ENCODE results near the gene CYP1A1.

Gene CYP1A1

GRCh38 chr15:74727727-74728126, 2.4 kb upstream of the CYP1A1 start:
- peak overlapping the region; percentile 2; the same call in 1 of the 2 replicates for H3K27ac ChIP-seq
- no peak for TF ChIP-seq CTCF (conservative IDR thresholded peaks at IDR 0.05; ENCODE audit: low read depth)
- DNase-seq (ENCODE audit: low spot score) = no peak
- ChIA-PET CTCF (no interaction called here), POLR2A (ENCODE audit: low non-redundant PET) (no interaction called here)

DNA sequence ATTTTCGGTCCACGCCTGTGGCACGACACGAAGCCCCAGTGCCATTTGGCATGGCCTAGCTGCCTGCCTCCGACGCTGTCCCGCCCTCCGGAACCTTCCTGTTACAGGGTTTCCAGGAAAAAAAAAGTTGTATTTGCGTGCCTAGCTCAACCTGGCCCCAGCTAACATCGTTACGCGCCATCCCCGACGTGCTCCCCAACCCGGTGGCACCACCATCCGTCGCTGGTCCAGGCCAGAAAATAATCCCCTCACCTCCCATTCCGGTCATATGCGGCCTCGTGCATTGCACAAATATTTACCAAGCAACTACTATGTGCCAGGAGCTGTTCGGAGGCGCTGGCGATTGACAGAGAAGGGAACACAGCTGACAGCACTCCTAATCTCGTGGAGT, 1.4 kb upstream of the CYP1A1 start:
- TF ChIP-seq CTCF (conservative IDR thresholded peaks at IDR 0.05; ENCODE audit: low read depth) = no peak
- DNase-seq (ENCODE audit: low spot score) = no peak
- peak overlapping the region; percentile 57; the same call in 1 of the 2 replicates for H3K27ac ChIP-seq
- CTCF ChIA-PET = interaction anchor here (0.7 to 0.8 kb wide), 3 partner anchors 20 to 44 kb away, joined by 3 read pairs; no protein-coding TSS in a partner anchor
- POLR2A ChIA-PET (ENCODE audit: low non-redundant PET) = no interaction called here

GRCh38 chr15:74725845-74726773, 781 bp upstream of the CYP1A1 start:
- ChIA-PET POLR2A (ENCODE audit: low non-redundant PET) (no interaction called here), CTCF (interaction anchor here (0.6 to 2.0 kb wide), 6 partner anchors 23 to 468 kb away, joined by 3 to 11 read pairs (median 4); no protein-coding TSS in a partner anchor)
- peak overlapping the region; percentile 57 for H3K27ac ChIP-seq
- peak; percentile 34 for DNase-seq (ENCODE audit: low spot score)
- no peak for TF ChIP-seq CTCF (conservative IDR thresholded peaks at IDR 0.05; ENCODE audit: low read depth)

GRCh38 chr15:74724570-74725224, 631 bp downstream of the CYP1A1 start:
- POLR2A ChIA-PET (ENCODE audit: low non-redundant PET) = no interaction called here
- no peak overlapping the region for H3K27ac ChIP-seq
- no peak for TF ChIP-seq CTCF (conservative IDR thresholded peaks at IDR 0.05; ENCODE audit: low read depth)
- CTCF ChIA-PET = interaction anchor here (1.1 to 2.0 kb wide), 2 partner anchors 44 to 93 kb away, joined by 3 to 11 read pairs; no protein-coding TSS in a partner anchor
- DNase-seq (ENCODE audit: low spot score) = no peak

DNA sequence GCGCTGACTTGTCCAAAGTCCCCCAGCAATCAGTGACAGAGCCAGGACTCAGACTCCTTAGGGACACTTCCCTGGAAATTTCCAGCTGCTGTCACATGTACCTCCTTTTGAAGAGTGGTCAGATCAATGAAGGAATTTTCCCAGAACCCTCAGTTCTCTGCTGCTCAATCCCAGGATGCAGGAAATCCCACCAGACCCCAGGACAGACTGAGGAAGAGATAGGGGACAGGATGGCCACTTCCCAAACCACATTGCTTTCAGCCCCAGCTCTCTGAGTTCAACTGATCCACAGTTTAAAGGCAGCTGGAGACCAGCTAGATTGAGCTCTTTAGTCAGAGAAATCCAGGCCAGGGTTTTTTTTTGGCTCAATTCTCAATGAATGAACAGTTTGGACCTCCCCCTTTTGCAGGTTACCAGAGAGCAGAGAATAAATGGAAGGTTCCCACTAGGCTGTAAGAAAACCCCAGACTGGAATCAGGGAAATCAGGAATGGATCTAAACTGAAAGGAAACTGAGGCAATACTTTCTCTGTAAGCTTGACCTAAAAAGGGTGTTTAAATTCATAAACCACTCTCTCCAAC, 1.5 kb downstream of the CYP1A1 start:
- no peak overlapping the region for H3K27ac ChIP-seq
- no peak for TF ChIP-seq CTCF (conservative IDR thresholded peaks at IDR 0.05; ENCODE audit: low read depth)
- DNase-seq (ENCODE audit: low spot score) = peak; percentile 56
- ChIA-PET CTCF (interaction anchor here (0.7 to 1.1 kb wide), 2 partner anchors 92 to 676 kb away, joined by 3 read pairs; no protein-coding TSS in a partner anchor), POLR2A (ENCODE audit: low non-redundant PET) (no interaction called here)

- CTCF ChIA-PET = no interaction called here
- no peak for TF ChIP-seq CTCF (conservative IDR thresholded peaks at IDR 0.05; ENCODE audit: low read depth)
- H3K27ac ChIP-seq = no peak overlapping the region
- POLR2A ChIA-PET (ENCODE audit: low non-redundant PET) = no interaction called here
- no peak for DNase-seq (ENCODE audit: low spot score)
Observed at GRCh38 chr15:74723187-74723586, 2.1 kb downstream of the CYP1A1 start.

Measured in RWPE1 (cell line).